Esophagus squamous epithelium (tissue), 4 donors: ENCODE data around the gene GXYLT1.

ENCODE experiments used
- CTCF ChIP-seq, 6 experiments: fragments of 450-650 bp in 4 of 6; fragments of 200-600 bp in 2 of 6; sonication (generic) in 2 of 6; IDR thresholded peaks; one replicate each; pipeline ENCODE4 v1.5.1; 2016 to 2019; ENCODE audit warnings: antibody characterized with exemption in 6 of 6, mild to moderate bottlenecking in 4 of 6, moderate library complexity in 4 of 6
- POLR2A ChIP-seq, 4 donors: fragments of 450-650 bp; IDR thresholded peaks; one replicate each; pipeline ENCODE4 v1.6.1; 2017; ENCODE audit warnings: antibody characterized with exemption in 4 of 4, mild to moderate bottlenecking in 4 of 4, moderate library complexity in 3 of 4

GRCh38 chr12:42104784-42105183 is 39.9 kb downstream of the GXYLT1 start:
- no peak for TF ChIP-seq POLR2A (IDR thresholded peaks at IDR 0.05)
- no peak for TF ChIP-seq CTCF (IDR thresholded peaks at IDR 0.05)
